HL-60 (cell line): ENCODE results near the gene SIL1.

Experiments used
- DNase-seq, 2 experiments: peaks; one replicate each; pipeline ENCODE4 v3.0.0-alpha.2; 2010 to 2020; ENCODE audit warnings: low read depth in 1 of 2, low spot score in 1 of 2
- H3K27ac ChIP-seq: fragments of 250-450 bp; sonication (Bioruptor Pico); replicated peaks from 2 replicates; pipeline ENCODE4 v1.5.1; 2020; ENCODE audit warnings: mild to moderate bottlenecking, moderate library complexity
- H3K27me3 ChIP-seq: fragments of 250-450 bp; sonication (Bioruptor Pico); 2 replicates; pipeline ENCODE4 v1.5.1; 2021; ENCODE audit warnings: mild to moderate bottlenecking, moderate library complexity; ENCODE audit not compliant: insufficient read depth, poor library complexity, severe bottlenecking
- H3K4me3 ChIP-seq: replicated peaks from 2 replicates; pipeline ENCODE4 v1.5.1; 2011; ENCODE audit warnings: mild to moderate bottlenecking, control low read depth, low read length; ENCODE audit not compliant: insufficient read depth
- CTCF ChIP-seq: IDR thresholded peaks from one replicate; pipeline ENCODE4 v1.5.1; 2011; ENCODE audit warnings: low read length, control low read depth, inconsistent platforms; ENCODE audit not compliant: insufficient read depth
- GABPA ChIP-seq: IDR thresholded peaks from 2 replicates; pipeline ENCODE4 v1.6.1; 2012; ENCODE audit warnings: low read depth
- POLR2AphosphoS5 ChIP-seq: IDR thresholded peaks from 2 replicates; pipeline ENCODE4 v1.6.1; 2012; ENCODE audit warnings: low read depth
- SPI1 ChIP-seq: IDR thresholded peaks from 2 replicates; pipeline ENCODE4 v1.6.1; 2012; ENCODE audit warnings: low read depth, mild to moderate bottlenecking, borderline replicate concordance
- TF ChIP-seq, protein P1 (sequence below): IDR thresholded peaks from 2 replicates; pipeline ENCODE4 v1.6.1; 2012; ENCODE audit warnings: low read depth; ENCODE audit not compliant: insufficient replicate concordance

Gene SIL1

GRCh38 chr5:139149477-139150199 is 48.5 kb downstream of the SIL1 start:
- peak; percentile 41 to 76 for DNase-seq
- Histone ChIP-seq H3K27ac (peak overlapping the region; percentile 37), H3K27me3 (no peaks in the 10 kb centered on the region), H3K4me3 (no peak overlapping the region)
- TF ChIP-seq CTCF = no peak

DNA sequence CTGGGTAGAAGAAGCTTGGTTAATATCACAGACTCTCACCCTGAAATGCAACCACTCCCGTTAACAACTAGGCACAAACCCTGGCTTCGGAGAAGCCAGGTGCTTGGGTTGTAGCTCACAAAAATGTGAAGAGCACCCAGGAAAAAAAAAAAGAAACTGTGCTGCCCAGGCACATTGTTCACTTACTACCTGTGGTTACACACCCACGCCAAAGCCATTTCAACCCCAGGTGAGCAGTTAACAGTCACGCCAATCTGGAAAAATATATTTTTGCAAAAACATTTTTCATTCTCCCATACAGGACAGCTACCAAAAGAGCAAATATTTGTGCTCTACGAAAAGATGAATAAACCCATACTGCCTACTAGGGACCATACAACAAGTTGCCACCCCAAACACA is 49.2 kb downstream of the SIL1 start:
- Histone ChIP-seq H3K27me3 (no peaks in the 10 kb centered on the region), H3K4me3 (no peak overlapping the region), H3K27ac (no peak overlapping the region)
- TF ChIP-seq, protein P1, sequence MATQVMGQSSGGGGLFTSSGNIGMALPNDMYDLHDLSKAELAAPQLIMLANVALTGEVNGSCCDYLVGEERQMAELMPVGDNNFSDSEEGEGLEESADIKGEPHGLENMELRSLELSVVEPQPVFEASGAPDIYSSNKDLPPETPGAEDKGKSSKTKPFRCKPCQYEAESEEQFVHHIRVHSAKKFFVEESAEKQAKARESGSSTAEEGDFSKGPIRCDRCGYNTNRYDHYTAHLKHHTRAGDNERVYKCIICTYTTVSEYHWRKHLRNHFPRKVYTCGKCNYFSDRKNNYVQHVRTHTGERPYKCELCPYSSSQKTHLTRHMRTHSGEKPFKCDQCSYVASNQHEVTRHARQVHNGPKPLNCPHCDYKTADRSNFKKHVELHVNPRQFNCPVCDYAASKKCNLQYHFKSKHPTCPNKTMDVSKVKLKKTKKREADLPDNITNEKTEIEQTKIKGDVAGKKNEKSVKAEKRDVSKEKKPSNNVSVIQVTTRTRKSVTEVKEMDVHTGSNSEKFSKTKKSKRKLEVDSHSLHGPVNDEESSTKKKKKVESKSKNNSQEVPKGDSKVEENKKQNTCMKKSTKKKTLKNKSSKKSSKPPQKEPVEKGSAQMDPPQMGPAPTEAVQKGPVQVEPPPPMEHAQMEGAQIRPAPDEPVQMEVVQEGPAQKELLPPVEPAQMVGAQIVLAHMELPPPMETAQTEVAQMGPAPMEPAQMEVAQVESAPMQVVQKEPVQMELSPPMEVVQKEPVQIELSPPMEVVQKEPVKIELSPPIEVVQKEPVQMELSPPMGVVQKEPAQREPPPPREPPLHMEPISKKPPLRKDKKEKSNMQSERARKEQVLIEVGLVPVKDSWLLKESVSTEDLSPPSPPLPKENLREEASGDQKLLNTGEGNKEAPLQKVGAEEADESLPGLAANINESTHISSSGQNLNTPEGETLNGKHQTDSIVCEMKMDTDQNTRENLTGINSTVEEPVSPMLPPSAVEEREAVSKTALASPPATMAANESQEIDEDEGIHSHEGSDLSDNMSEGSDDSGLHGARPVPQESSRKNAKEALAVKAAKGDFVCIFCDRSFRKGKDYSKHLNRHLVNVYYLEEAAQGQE = no peak
- TF ChIP-seq CTCF = no peak
- TF ChIP-seq POLR2AphosphoS5 = no peak
- no peak for TF ChIP-seq GABPA
- TF ChIP-seq SPI1 = no peak
- DNase-seq = no peak

DNA sequence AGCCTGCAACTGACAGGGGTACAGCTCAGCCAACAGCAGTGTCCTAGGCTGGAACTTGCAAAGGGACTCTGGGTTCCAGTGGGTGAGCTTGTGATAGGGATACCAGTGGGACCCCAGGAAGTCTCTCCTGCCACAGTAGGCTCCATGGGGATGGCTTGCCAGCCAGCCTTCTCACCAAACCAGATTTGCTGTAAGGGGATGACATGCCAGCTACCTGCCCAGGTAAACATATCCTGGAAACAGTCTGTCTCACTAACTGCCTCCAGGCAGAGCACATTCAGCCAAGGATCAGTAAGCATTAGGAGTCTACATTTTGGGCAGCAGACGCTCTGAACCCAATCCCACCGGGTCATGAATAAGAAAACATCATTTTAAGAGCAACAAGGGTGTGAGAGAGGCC is 49.9 kb downstream of the SIL1 start:
- TF ChIP-seq POLR2AphosphoS5 (no peak), SPI1 (no peak), GABPA (no peak), CTCF (no peak)
- TF ChIP-seq, protein P1 = no peak
- Histone ChIP-seq H3K27me3 (no peaks in the 10 kb centered on the region), H3K4me3 (no peak overlapping the region), H3K27ac (no peak overlapping the region)
- no peak for DNase-seq

DNA sequence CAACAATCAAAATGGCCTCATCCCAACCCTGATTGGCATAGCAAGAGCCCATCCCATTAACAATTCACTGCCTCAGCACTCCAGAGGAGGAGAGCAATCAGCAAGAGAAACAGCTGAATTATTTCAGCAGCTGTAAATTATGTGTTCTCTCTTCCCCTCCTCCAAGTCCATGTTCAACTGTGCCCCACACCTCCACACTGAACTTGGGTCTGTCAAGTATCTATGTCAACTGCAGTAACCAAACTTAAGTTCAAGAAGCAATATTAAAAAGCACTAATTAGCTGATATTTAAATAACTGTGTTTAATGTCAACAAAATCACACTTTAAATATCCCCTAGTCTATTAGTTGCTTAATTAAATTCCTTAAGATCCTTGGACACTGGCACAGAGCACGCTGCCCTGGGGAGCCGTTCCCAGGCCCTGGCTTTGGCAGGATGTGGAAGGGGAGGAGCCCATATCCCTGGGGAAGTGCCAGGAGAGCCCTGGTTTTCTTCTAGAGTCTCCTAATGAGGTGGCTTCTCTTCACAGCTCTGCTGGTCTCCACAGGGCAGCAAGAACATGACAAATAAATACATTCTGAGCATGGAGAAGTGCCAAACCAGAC is 50.6 kb downstream of the SIL1 start:
- no peaks in the 10 kb centered on the region for H3K27me3 ChIP-seq
- H3K27ac ChIP-seq = no peak overlapping the region
- H3K4me3 ChIP-seq = no peak overlapping the region
- no peak for TF ChIP-seq POLR2AphosphoS5
- no peak for TF ChIP-seq SPI1
- TF ChIP-seq CTCF = no peak
- TF ChIP-seq, protein P1 = no peak
- no peak for TF ChIP-seq GABPA
- DNase-seq = no peak
